ENCODE data around the gene POMGNT1. TPM values are rescaled to one million over a fixed set of nuclear protein-coding genes. Genes with fewer than 3 reads are reported as not detected.
A peak's percentile ranks its signal among the peaks of the same experiment; 100 is the strongest.
"Not testable (repeated sequence)": the region's sequence is repeated elsewhere in the genome, so short reads cannot be mapped to it uniquely, and the experiment has no call there.

POMGNT1 gene
- polyA plus RNA-seq, 1 donor from 2014 or later = 128 TPM

GRCh38 chr1:46223472-46223943 lies 25.3 kb upstream of the POMGNT1 start:
- Histone ChIP-seq H2AFZ (ENCODE audit: low read depth, low read length) (no peak overlapping the region), H3K9ac (ENCODE audit: low read length) (no peak overlapping the region), H3K4me2 (ENCODE audit: low read length) (no peak overlapping the region), H3K36me3 (ENCODE audit: insufficient read depth, low read length) (no peaks in the 10 kb centered on the region), H3K9me3 (ENCODE audit: low read length) (no peaks in the 10 kb centered on the region), H3K27ac (ENCODE audit: low read length) (no peak overlapping the region), H3K4me3 (ENCODE audit: low read length) (no peak overlapping the region), H3K9me2 (ENCODE audit: insufficient read depth, low read length) (no peaks in the 10 kb centered on the region), H3K79me2 (replicated peaks; ENCODE audit: insufficient read depth, low read length) (no peaks in the 10 kb centered on the region), H3F3A (ENCODE audit: insufficient read depth, low read length, poor library complexity, severe bottlenecking) (no peaks in the 10 kb centered on the region), H4K20me1 (ENCODE audit: insufficient read depth) (no peaks in the 10 kb centered on the region), H3K27me3 (ENCODE audit: insufficient read depth, low read depth, low read length) (no peaks in the 10 kb centered on the region)
- TF ChIP-seq CTCF (IDR thresholded peaks at IDR 0.05; ENCODE audit: poor library complexity, severe bottlenecking) (peak; percentile 92), REST (IDR thresholded peaks at IDR 0.05; ENCODE audit: borderline replicate concordance) (no peak), RAD21 (conservative IDR thresholded peaks at IDR 0.05) (peak; percentile 84), SMC3 (conservative IDR thresholded peaks at IDR 0.05; ENCODE audit: poor library complexity) (peak; percentile 83), POLR2AphosphoS5 (IDR thresholded peaks at IDR 0.05) (no peak), MXI1 (conservative IDR thresholded peaks at IDR 0.05; ENCODE audit: poor library complexity, severe bottlenecking) (no peak), EP300 (conservative IDR thresholded peaks at IDR 0.05; ENCODE audit: poor library complexity, severe bottlenecking) (no peak), EZH2 (IDR thresholded peaks at IDR 0.05; ENCODE audit: borderline replicate concordance, insufficient read depth, low read length, poor library complexity, severe bottlenecking) (no peak)

- not testable (repeated sequence) for H3K9me3 ChIP-seq (ENCODE audit: low read length); H3K79me2 ChIP-seq (replicated peaks; ENCODE audit: insufficient read depth, low read length); H4K20me1 ChIP-seq (ENCODE audit: insufficient read depth); H3K27ac ChIP-seq (ENCODE audit: low read length); H2AFZ ChIP-seq (ENCODE audit: low read depth, low read length); H3K4me3 ChIP-seq (ENCODE audit: low read length); H3K9ac ChIP-seq (ENCODE audit: low read length); H3K27me3 ChIP-seq (ENCODE audit: insufficient read depth, low read depth, low read length); H3F3A ChIP-seq (ENCODE audit: insufficient read depth, low read length, poor library complexity, severe bottlenecking); H3K9me2 ChIP-seq (ENCODE audit: insufficient read depth, low read length); H3K4me2 ChIP-seq (ENCODE audit: low read length); H3K36me3 ChIP-seq (ENCODE audit: insufficient read depth, low read length)
Observed at GRCh38 chr1:46223055-46223454, 24.8 kb upstream of the POMGNT1 start.

- H3K27ac ChIP-seq (ENCODE audit: low read length) = no peak overlapping the region
- H3F3A ChIP-seq (ENCODE audit: insufficient read depth, low read length, poor library complexity, severe bottlenecking) = no peaks in the 10 kb centered on the region
- H4K20me1 ChIP-seq (ENCODE audit: insufficient read depth) = no peaks in the 10 kb centered on the region
- no peak overlapping the region for H3K4me2 ChIP-seq (ENCODE audit: low read length)
- no peaks in the 10 kb centered on the region for H3K27me3 ChIP-seq (ENCODE audit: insufficient read depth, low read depth, low read length)
- no peaks in the 10 kb centered on the region for H3K9me2 ChIP-seq (ENCODE audit: insufficient read depth, low read length)
- H3K9ac ChIP-seq (ENCODE audit: low read length) = no peak overlapping the region
- H3K79me2 ChIP-seq (replicated peaks; ENCODE audit: insufficient read depth, low read length) = no peaks in the 10 kb centered on the region
- H3K36me3 ChIP-seq (ENCODE audit: insufficient read depth, low read length) = no peaks in the 10 kb centered on the region
- no peaks in the 10 kb centered on the region for H3K9me3 ChIP-seq (ENCODE audit: low read length)
- TF ChIP-seq EP300 (conservative IDR thresholded peaks at IDR 0.05; ENCODE audit: poor library complexity, severe bottlenecking) (no peak), TAF1 (IDR thresholded peaks at IDR 0.05; ENCODE audit: low read depth) (no peak), MXI1 (conservative IDR thresholded peaks at IDR 0.05; ENCODE audit: poor library complexity, severe bottlenecking) (no peak), REST (IDR thresholded peaks at IDR 0.05; ENCODE audit: borderline replicate concordance) (no peak), SMC3 (conservative IDR thresholded peaks at IDR 0.05; ENCODE audit: poor library complexity) (no peak), EZH2 (IDR thresholded peaks at IDR 0.05; ENCODE audit: borderline replicate concordance, insufficient read depth, low read length, poor library complexity, severe bottlenecking) (no peak), RAD21 (conservative IDR thresholded peaks at IDR 0.05) (no peak), POLR2AphosphoS5 (IDR thresholded peaks at IDR 0.05) (no peak), CTCF (IDR thresholded peaks at IDR 0.05; ENCODE audit: poor library complexity, severe bottlenecking) (no peak)
- no peak overlapping the region for H2AFZ ChIP-seq (ENCODE audit: low read depth, low read length)
- H3K4me3 ChIP-seq (ENCODE audit: low read length) = no peak overlapping the region
Observed at GRCh38 chr1:46221749-46222148, 23.5 kb upstream of the POMGNT1 start.

Data from neural cell (in vitro differentiated cells).